ENCODE measurements around the gene JAK1.

DNA sequence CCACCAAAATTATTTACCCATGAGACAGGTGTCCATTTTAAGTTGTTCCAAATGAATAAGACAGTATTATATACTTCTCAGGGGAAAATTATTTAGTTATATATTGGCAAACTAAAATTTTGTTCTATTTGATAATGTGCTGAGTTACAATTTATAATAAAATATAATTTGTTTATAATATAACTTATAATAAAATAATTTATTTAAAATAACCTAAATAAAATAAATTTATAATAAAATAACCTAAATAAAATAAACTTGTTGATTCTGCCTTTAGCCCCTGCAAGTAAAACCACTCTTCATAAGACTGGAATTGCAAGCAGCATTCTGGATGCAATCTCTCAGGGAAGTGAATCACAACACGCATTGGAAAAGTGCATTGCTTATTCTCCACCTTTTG, 151.9 kb downstream of the JAK1 start:
- TF ChIP-seq POLR2AphosphoS5 (IDR thresholded peaks at IDR 0.05; ENCODE audit: low read depth, low read length) = no peak
- TF ChIP-seq, protein P1, sequence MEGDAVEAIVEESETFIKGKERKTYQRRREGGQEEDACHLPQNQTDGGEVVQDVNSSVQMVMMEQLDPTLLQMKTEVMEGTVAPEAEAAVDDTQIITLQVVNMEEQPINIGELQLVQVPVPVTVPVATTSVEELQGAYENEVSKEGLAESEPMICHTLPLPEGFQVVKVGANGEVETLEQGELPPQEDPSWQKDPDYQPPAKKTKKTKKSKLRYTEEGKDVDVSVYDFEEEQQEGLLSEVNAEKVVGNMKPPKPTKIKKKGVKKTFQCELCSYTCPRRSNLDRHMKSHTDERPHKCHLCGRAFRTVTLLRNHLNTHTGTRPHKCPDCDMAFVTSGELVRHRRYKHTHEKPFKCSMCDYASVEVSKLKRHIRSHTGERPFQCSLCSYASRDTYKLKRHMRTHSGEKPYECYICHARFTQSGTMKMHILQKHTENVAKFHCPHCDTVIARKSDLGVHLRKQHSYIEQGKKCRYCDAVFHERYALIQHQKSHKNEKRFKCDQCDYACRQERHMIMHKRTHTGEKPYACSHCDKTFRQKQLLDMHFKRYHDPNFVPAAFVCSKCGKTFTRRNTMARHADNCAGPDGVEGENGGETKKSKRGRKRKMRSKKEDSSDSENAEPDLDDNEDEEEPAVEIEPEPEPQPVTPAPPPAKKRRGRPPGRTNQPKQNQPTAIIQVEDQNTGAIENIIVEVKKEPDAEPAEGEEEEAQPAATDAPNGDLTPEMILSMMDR (IDR thresholded peaks at IDR 0.05) = no peak

Measured in Panc1 (cell line).